Measurements from ENCODE around the gene TAC4. TPM values are rescaled to one million over a fixed set of nuclear protein-coding genes. Genes with fewer than 3 reads are reported as not detected.

Gene TAC4
- total and polyA plus RNA-seq, 4 donors, result not detected

DNA sequence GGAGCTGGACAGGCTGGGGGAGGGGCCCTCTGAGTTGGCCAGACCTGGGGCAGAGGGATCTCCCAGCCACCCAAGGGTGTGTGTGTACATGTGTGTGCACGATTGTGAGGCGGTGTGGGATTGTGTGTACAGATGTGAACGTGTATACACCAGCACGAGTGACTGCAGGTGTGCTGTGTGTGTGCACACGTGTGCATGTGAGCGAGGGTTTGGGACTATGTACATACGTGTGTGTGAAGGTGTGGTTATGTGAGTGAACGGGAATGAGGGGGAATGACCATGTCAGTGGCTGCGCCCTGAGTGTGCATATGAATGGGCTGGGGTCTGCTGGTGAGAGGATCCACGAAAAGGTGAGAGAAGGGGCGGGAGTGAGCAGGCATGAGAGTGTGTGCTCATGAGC, 22.4 kb upstream of the TAC4 start:
- 88% methylated on average over 11 of the region's 11 CpGs for WGBS
- H3K9ac ChIP-seq (ENCODE audit: low read depth in 1 of 2, low read length in 2 of 2), result no peak overlapping the region
- H3K27me3 ChIP-seq (ENCODE audit: control insufficient read depth in 4 of 4, insufficient read depth in 4 of 4, low read length in 3 of 4), result no peaks in the 10 kb centered on the region
- no peaks in the 10 kb centered on the region for H3K36me3 ChIP-seq (ENCODE audit: control insufficient read depth in 4 of 4, insufficient read depth in 3 of 4, low read depth in 1 of 4, low read length in 3 of 4)
- DNase-seq (ENCODE audit: low spot score), result no peak
- H3K4me3 ChIP-seq (ENCODE audit: low read depth in 1 of 3, low read length in 3 of 3), result no peak overlapping the region
- H3K4me1 ChIP-seq (ENCODE audit: control insufficient read depth in 4 of 4, insufficient read depth in 4 of 4, low read length in 3 of 4), result no peaks in the 10 kb centered on the region
- TF ChIP-seq, protein P1, sequence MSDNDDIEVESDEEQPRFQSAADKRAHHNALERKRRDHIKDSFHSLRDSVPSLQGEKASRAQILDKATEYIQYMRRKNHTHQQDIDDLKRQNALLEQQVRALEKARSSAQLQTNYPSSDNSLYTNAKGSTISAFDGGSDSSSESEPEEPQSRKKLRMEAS (IDR thresholded peaks at IDR 0.05), result no peak
- no peak for TF ChIP-seq NR2F2 (IDR thresholded peaks at IDR 0.05)
- no peak for TF ChIP-seq GABPA (IDR thresholded peaks at IDR 0.05 in 1 of 2, conservative IDR thresholded peaks at IDR 0.05 in 1 of 2)
- no peak for TF ChIP-seq FOXA2 (IDR thresholded peaks at IDR 0.05)
- no peak for TF ChIP-seq FOXA1 (IDR thresholded peaks at IDR 0.05)
- TF ChIP-seq EGR1 (IDR thresholded peaks at IDR 0.05; ENCODE audit: low read depth in 2 of 2), result no peak
- TF ChIP-seq YY1 (IDR thresholded peaks at IDR 0.05), result no peak
- H3K27ac ChIP-seq (ENCODE audit: low read depth in 1 of 2, low read length in 2 of 2), result no peak overlapping the region
- H3K9me3 ChIP-seq (ENCODE audit: control insufficient read depth in 4 of 4, low read length in 3 of 4), result no peaks in the 10 kb centered on the region

DNA sequence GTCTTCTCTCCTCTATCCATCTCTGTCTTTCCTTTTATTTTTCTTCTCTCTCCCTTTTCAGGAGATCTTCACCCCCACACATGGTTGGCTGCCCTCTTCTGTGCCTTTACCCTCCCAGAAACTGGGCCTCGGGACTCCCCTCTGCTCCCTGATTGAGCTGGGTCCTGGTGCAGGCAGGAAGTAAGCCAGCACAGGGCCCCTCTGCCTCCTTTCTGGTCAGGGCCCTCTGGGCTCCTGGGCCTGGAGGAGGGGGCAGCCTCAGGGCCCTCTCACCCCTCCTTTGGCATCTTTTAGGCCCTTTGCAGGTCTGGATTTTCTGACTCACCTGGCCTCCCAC, 21.1 kb upstream of the TAC4 start:
- Histone ChIP-seq H3K4me1 (ENCODE audit: control insufficient read depth in 4 of 4, insufficient read depth in 4 of 4, low read length in 3 of 4) (no peaks in the 10 kb centered on the region), H3K9me3 (ENCODE audit: control insufficient read depth in 4 of 4, low read length in 3 of 4) (no peaks in the 10 kb centered on the region), H3K27me3 (ENCODE audit: control insufficient read depth in 4 of 4, insufficient read depth in 4 of 4, low read length in 3 of 4) (no peaks in the 10 kb centered on the region), H3K9ac (ENCODE audit: low read depth in 1 of 2, low read length in 2 of 2) (no peak overlapping the region), H3K36me3 (ENCODE audit: control insufficient read depth in 4 of 4, insufficient read depth in 3 of 4, low read depth in 1 of 4, low read length in 3 of 4) (no peaks in the 10 kb centered on the region), H3K4me3 (ENCODE audit: low read depth in 1 of 3, low read length in 3 of 3) (no peak overlapping the region), H3K27ac (ENCODE audit: low read depth in 1 of 2, low read length in 2 of 2) (no peak overlapping the region)
- 54% methylated on average over 1 of the region's 1 CpG for WGBS
- TF ChIP-seq SP1 (IDR thresholded peaks at IDR 0.05), result no peak
- no peak for TF ChIP-seq NR2F2 (IDR thresholded peaks at IDR 0.05)
- TF ChIP-seq HNF4G (IDR thresholded peaks at IDR 0.05), result no peak
- TF ChIP-seq RXRA (IDR thresholded peaks at IDR 0.05), result no peak
- no peak for TF ChIP-seq EGR1 (IDR thresholded peaks at IDR 0.05; ENCODE audit: low read depth in 2 of 2)
- TF ChIP-seq, protein P1 (IDR thresholded peaks at IDR 0.05), result no peak
- no peak for TF ChIP-seq GABPA (IDR thresholded peaks at IDR 0.05 in 1 of 2, conservative IDR thresholded peaks at IDR 0.05 in 1 of 2)
- no peak for TF ChIP-seq JUND (IDR thresholded peaks at IDR 0.05)
- TF ChIP-seq HNF4A (conservative IDR thresholded peaks at IDR 0.05), result no peak
- TF ChIP-seq, protein P2, sequence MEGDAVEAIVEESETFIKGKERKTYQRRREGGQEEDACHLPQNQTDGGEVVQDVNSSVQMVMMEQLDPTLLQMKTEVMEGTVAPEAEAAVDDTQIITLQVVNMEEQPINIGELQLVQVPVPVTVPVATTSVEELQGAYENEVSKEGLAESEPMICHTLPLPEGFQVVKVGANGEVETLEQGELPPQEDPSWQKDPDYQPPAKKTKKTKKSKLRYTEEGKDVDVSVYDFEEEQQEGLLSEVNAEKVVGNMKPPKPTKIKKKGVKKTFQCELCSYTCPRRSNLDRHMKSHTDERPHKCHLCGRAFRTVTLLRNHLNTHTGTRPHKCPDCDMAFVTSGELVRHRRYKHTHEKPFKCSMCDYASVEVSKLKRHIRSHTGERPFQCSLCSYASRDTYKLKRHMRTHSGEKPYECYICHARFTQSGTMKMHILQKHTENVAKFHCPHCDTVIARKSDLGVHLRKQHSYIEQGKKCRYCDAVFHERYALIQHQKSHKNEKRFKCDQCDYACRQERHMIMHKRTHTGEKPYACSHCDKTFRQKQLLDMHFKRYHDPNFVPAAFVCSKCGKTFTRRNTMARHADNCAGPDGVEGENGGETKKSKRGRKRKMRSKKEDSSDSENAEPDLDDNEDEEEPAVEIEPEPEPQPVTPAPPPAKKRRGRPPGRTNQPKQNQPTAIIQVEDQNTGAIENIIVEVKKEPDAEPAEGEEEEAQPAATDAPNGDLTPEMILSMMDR (IDR thresholded peaks at IDR 0.05; ENCODE audit: low read depth, low read length, missing input control), result no peak
- no peak for DNase-seq (ENCODE audit: low spot score)

DNA sequence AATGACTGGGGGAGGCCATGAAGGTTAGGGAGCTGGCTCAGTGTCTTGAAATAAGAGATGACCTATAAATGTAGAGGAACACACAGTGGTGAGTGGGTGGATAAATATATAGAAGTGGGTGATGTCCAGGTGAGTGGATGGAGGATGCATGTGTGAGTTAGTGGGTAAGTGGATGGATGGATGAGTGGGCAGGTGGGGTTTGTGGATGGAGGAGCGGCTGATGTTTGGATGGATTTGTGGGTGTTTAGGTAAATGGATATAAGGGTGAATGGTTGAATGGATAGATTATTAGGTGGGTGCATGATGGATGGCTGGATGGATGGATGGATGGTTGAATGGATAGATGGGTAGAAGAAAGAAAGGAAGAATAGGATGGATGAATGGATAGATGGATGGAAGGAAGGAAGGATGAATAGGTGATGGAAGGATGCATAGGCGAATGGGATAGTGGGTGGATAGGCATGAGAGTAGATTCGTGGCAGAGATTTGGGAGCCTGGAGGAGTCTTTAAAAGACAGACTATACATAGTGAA, 19.1 kb upstream of the TAC4 start:
- H3K27me3 ChIP-seq (ENCODE audit: control insufficient read depth in 4 of 4, insufficient read depth in 4 of 4, low read length in 3 of 4), result no peaks in the 10 kb centered on the region
- no peak overlapping the region for H3K9ac ChIP-seq (ENCODE audit: low read depth in 1 of 2, low read length in 2 of 2)
- H3K4me3 ChIP-seq (ENCODE audit: low read depth in 1 of 3, low read length in 3 of 3), result no peak overlapping the region
- TF ChIP-seq HNF4G (IDR thresholded peaks at IDR 0.05) (no peak), RAD21 (IDR thresholded peaks at IDR 0.05) (no peak), YY1 (IDR thresholded peaks at IDR 0.05) (no peak), TAF1 (conservative IDR thresholded peaks at IDR 0.05) (no peak), GABPA (IDR thresholded peaks at IDR 0.05 in 1 of 2, conservative IDR thresholded peaks at IDR 0.05 in 1 of 2) (no peak), NR2F2 (IDR thresholded peaks at IDR 0.05) (no peak), EGR1 (IDR thresholded peaks at IDR 0.05; ENCODE audit: low read depth in 2 of 2) (no peak), SP1 (IDR thresholded peaks at IDR 0.05) (no peak), RXRA (IDR thresholded peaks at IDR 0.05) (no peak), JUND (IDR thresholded peaks at IDR 0.05) (no peak), HNF4A (conservative IDR thresholded peaks at IDR 0.05) (no peak), FOXA1 (IDR thresholded peaks at IDR 0.05) (no peak)
- TF ChIP-seq, protein P3, sequence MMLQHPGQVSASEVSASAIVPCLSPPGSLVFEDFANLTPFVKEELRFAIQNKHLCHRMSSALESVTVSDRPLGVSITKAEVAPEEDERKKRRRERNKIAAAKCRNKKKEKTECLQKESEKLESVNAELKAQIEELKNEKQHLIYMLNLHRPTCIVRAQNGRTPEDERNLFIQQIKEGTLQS (IDR thresholded peaks at IDR 0.05), result no peak
- TF ChIP-seq, protein P2 (IDR thresholded peaks at IDR 0.05; ENCODE audit: low read depth, low read length, missing input control), result no peak
- TF ChIP-seq, protein P1 (IDR thresholded peaks at IDR 0.05), result no peak
- TF ChIP-seq, protein P4, sequence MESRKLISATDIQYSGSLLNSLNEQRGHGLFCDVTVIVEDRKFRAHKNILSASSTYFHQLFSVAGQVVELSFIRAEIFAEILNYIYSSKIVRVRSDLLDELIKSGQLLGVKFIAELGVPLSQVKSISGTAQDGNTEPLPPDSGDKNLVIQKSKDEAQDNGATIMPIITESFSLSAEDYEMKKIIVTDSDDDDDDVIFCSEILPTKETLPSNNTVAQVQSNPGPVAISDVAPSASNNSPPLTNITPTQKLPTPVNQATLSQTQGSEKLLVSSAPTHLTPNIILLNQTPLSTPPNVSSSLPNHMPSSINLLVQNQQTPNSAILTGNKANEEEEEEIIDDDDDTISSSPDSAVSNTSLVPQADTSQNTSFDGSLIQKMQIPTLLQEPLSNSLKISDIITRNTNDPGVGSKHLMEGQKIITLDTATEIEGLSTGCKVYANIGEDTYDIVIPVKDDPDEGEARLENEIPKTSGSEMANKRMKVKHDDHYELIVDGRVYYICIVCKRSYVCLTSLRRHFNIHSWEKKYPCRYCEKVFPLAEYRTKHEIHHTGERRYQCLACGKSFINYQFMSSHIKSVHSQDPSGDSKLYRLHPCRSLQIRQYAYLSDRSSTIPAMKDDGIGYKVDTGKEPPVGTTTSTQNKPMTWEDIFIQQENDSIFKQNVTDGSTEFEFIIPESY (IDR thresholded peaks at IDR 0.05), result no peak
- H3K27ac ChIP-seq (ENCODE audit: low read depth in 1 of 2, low read length in 2 of 2), result no peak overlapping the region
- H3K9me3 ChIP-seq (ENCODE audit: control insufficient read depth in 4 of 4, low read length in 3 of 4), result no peaks in the 10 kb centered on the region
- no peak for DNase-seq (ENCODE audit: low spot score)
- no peaks in the 10 kb centered on the region for H3K36me3 ChIP-seq (ENCODE audit: control insufficient read depth in 4 of 4, insufficient read depth in 3 of 4, low read depth in 1 of 4, low read length in 3 of 4)
- WGBS, result 92% methylated on average over 3 of the region's 3 CpGs
- peaks cover 0 to 7% (median 3%) of the 10 kb centered on the region in 4 donors for H3K4me1 ChIP-seq (ENCODE audit: control insufficient read depth in 4 of 4, insufficient read depth in 4 of 4, low read length in 3 of 4)
